Testis (tissue), 3 donors: ENCODE data around the gene ELMO1. TPM values are rescaled to one million over a fixed set of nuclear protein-coding genes. Genes with fewer than 3 reads are reported as not detected.

Experiments used
- DNase-seq: peaks from one replicate; pipeline ENCODE4 v3.0.0-alpha.2; 2019
- H3K27ac ChIP-seq, 2 donors: fragments of 200-600 bp; sonication (generic); one replicate each; pipeline ENCODE4 v1.5.1; 2019
- H3K27me3 ChIP-seq: fragments of 200-600 bp; sonication (generic); one replicate; pipeline ENCODE4 v1.5.1; 2019
- H3K36me3 ChIP-seq: fragments of 200-600 bp; sonication (generic); one replicate; pipeline ENCODE4 v1.5.1; 2017; ENCODE audit warnings: low read depth; ENCODE audit errors: missing control alignments
- H3K4me1 ChIP-seq: fragments of 200-600 bp; sonication (generic); one replicate; pipeline ENCODE4 v1.5.1; 2019
- H3K4me3 ChIP-seq, 2 donors: fragments of 200-600 bp; sonication (generic); one replicate each; pipeline ENCODE4 v1.5.1; 2017 to 2019
- H3K9me3 ChIP-seq: fragments of 200-600 bp; sonication (generic); one replicate; pipeline ENCODE4 v1.5.1; 2017
- POLR2A ChIP-seq: fragments of 450-650 bp; IDR thresholded peaks from one replicate; pipeline ENCODE4 v1.6.1; 2017; ENCODE audit warnings: antibody characterized with exemption, mild to moderate bottlenecking, moderate library complexity
- WGBS, 2 donors: methylation state at CpG; one replicate each; pipeline ENCODE4 v1.1.5; 2018; 5-methylcytosine and 5-hydroxymethylcytosine counted together
- intact Hi-C: fragments of 100-400 bp; cut with DNase I; formaldehyde crosslinking; loops from one replicate; pipeline ENCODE4 v1.15.1; 2023; ENCODE audit warnings: low total_unique reads
- polyA plus RNA-seq: library from polyadenylated mRNA; stranded (reverse); fragments of 350-450 nt; fragmentation: Illumina TruSeq; extraction: RNeasy Lipid Tissue Mini Kit (QIAGEN cat#74804); gene quantifications from one replicate; pipeline ENCODE4 v1.2.3, GENCODE V29; 2014; ENCODE audit warnings: low read depth, low replicate concordance; ENCODE audit not compliant: insufficient read depth
- total RNA-seq, 2 donors: library from RNA; depleted of rRNA; stranded (reverse); fragments of >200 nt; gene quantifications; one replicate each; pipeline ENCODE4 v1.2.3, GENCODE V29; 2016
- TF ChIP-seq, protein P1 (sequence below), 3 experiments: fragments of 450-650 bp in 2 of 3; fragments of 200-600 bp in 1 of 3; sonication (generic) in 1 of 3; IDR thresholded peaks; one replicate each; pipeline ENCODE4 v1.5.1; 2016 to 2019; ENCODE audit warnings: antibody characterized with exemption in 3 of 3, mild to moderate bottlenecking in 2 of 3, moderate library complexity in 1 of 3

The ELMO1 gene
- total and polyA plus RNA-seq, 3 donors from 2014 or later: 12.9 to 47.2 (median 36.5) TPM

- WGBS, 2 donors: 44 to 52% methylated on average over 1 of the region's 1 CpG
- H3K36me3 ChIP-seq: no peaks in the 10 kb centered on the region
These were observed 507.3 kb downstream of the ELMO1 start for GRCh38 chr7:36941359-36941758.

DNA sequence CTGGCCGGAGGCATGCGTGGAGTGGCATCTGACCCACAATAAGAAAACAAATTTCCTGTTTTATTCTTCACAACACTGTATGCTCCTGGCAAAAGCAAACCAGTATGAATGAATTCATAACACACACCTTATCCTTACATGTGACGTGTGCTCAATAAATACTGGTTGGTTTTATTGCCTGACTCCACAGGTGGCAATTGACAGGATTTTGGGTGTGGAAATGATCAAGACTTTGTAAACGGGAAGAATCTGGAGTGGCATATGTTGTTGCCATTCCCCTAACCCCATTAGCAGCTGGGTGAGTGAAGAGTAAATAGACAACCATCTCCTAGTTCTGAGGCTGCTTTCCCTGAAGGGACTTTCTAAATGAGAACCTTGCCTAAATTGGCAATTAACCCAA lies 508.8 kb downstream of the ELMO1 start:
- 88 to 90% methylated on average over 4 of the region's 4 CpGs for WGBS, 2 donors
- no peaks in the 10 kb centered on the region for H3K9me3 ChIP-seq
- TF ChIP-seq, protein P1, sequence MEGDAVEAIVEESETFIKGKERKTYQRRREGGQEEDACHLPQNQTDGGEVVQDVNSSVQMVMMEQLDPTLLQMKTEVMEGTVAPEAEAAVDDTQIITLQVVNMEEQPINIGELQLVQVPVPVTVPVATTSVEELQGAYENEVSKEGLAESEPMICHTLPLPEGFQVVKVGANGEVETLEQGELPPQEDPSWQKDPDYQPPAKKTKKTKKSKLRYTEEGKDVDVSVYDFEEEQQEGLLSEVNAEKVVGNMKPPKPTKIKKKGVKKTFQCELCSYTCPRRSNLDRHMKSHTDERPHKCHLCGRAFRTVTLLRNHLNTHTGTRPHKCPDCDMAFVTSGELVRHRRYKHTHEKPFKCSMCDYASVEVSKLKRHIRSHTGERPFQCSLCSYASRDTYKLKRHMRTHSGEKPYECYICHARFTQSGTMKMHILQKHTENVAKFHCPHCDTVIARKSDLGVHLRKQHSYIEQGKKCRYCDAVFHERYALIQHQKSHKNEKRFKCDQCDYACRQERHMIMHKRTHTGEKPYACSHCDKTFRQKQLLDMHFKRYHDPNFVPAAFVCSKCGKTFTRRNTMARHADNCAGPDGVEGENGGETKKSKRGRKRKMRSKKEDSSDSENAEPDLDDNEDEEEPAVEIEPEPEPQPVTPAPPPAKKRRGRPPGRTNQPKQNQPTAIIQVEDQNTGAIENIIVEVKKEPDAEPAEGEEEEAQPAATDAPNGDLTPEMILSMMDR (IDR thresholded peaks at IDR 0.05): no peak
- TF ChIP-seq POLR2A: no peak
- H3K27me3 ChIP-seq: no peaks in the 10 kb centered on the region
- no peak for DNase-seq
- no peak overlapping the region for H3K27ac ChIP-seq
- H3K4me1 ChIP-seq: no peaks in the 10 kb centered on the region
- H3K36me3 ChIP-seq: no peaks in the 10 kb centered on the region
- intact Hi-C loops: no loop called here
- no peak overlapping the region for H3K4me3 ChIP-seq

More at GRCh38 chr7:36941359-36941758, 507.3 kb downstream of the ELMO1 start:
- DNase-seq: no peak
- Histone ChIP-seq H3K9me3 (no peaks in the 10 kb centered on the region), H3K27me3 (no peaks in the 10 kb centered on the region), H3K4me3 (no peak overlapping the region), H3K27ac (no peak overlapping the region), H3K4me1 (no peaks in the 10 kb centered on the region)
- intact Hi-C loops: no loop called here
- TF ChIP-seq, protein P1 (IDR thresholded peaks at IDR 0.05): no peak
- no peak for TF ChIP-seq POLR2A

DNA sequence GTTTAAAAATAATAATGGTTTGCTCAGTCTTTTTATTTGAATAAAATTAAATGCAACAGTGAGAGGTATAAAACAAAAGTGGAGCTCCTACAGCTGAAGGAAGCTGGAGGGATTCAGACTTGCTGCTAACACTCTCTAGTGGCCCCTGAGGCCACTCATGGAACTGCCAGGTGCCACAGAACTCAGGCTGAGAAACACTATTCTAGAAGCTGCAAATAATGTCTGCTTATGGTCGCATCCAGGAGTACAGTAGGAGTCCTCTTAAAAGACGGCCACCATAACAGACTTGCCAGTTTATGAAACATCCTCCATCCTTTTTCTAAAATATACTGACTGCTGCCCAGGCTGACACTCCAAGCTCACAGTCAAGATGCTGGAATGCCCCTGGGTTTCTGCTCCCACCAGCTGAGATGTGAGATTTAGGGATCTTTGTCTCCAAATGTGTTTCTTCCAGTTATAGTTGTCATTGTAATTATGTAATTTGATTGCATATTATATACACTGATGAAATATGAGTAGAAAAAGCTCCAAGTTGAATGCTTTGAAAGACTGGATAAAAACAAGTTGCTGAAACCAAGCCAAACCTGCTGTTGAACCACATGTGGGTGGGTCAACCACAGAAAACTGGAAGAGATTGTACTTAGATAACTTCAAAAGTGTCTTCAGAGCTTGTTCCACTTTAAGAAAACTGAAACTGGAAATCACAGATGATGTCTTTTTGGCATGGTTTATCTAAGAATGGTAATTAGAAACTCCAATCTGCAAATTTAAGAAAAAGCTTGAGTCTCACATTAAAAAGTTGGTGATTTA lies 510.7 kb downstream of the ELMO1 start:
- H3K4me1 ChIP-seq: no peaks in the 10 kb centered on the region
- DNase-seq: no peak
- 91 to 98% methylated on average over 2 of the region's 2 CpGs for WGBS, 2 donors
- no peak for TF ChIP-seq POLR2A
- TF ChIP-seq, protein P1 (IDR thresholded peaks at IDR 0.05): no peak
- H3K27ac ChIP-seq: no peak overlapping the region
- H3K36me3 ChIP-seq: no peaks in the 10 kb centered on the region
- intact Hi-C loops: no loop called here
- H3K4me3 ChIP-seq: no peak overlapping the region
- no peaks in the 10 kb centered on the region for H3K9me3 ChIP-seq
- no peaks in the 10 kb centered on the region for H3K27me3 ChIP-seq

- Histone ChIP-seq H3K4me3 (no peak overlapping the region), H3K27ac (no peak overlapping the region), H3K36me3 (no peaks in the 10 kb centered on the region), H3K4me1 (no peaks in the 10 kb centered on the region), H3K27me3 (no peaks in the 10 kb centered on the region), H3K9me3 (no peaks in the 10 kb centered on the region)
- no peak for TF ChIP-seq POLR2A
- TF ChIP-seq, protein P1 (IDR thresholded peaks at IDR 0.05): no peak
- intact Hi-C loops: no loop called here
- WGBS, 2 donors: 86 to 100% methylated on average over 1 of the region's 1 CpG
- no peak for DNase-seq
These were observed 516.8 kb downstream of the ELMO1 start for GRCh38 chr7:36931892-36932291.

- H3K9me3 ChIP-seq: no peaks in the 10 kb centered on the region
- WGBS, 2 donors: 89 to 92% methylated on average over 3 to 4 of the region's 4 CpGs
- intact Hi-C loops: no loop called here
- TF ChIP-seq, protein P1 (IDR thresholded peaks at IDR 0.05): no peak
- no peak for TF ChIP-seq POLR2A
- no peaks in the 10 kb centered on the region for H3K36me3 ChIP-seq
- DNase-seq: no peak
- H3K4me3 ChIP-seq: no peak overlapping the region
- peaks cover 7% of the 10 kb centered on the region for H3K4me1 ChIP-seq
- no peak overlapping the region for H3K27ac ChIP-seq
- no peaks in the 10 kb centered on the region for H3K27me3 ChIP-seq
These were observed 518.9 kb downstream of the ELMO1 start for GRCh38 chr7:36929791-36930190.
